ENCODE results near the gene GLI1. TPM values are rescaled to one million over a fixed set of nuclear protein-coding genes. Genes with fewer than 3 reads are reported as not detected.

Gene GLI1
- total RNA-seq, 2 donors from 2014 or later, result 3.4 to 6.4 TPM

DNA sequence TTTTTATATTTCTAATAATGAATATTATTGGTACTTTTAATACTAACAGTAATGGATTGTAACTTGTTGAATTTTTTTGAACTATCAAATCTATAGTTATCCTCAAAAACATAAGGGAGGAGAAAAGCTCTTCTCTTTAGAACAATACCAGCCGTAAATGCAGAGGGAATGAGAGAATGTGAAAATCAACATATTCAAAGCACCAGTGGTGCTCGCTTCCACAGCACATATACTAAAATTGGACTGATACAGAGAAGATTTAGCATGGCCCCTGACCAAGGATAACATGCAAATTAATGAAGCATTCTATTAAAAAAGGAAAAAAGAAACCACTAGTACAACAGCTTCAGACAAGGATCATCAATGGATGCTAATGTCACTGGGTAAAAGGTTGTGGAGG lies 44.5 kb upstream of the GLI1 start:
- 83 to 94% methylated on average over 1 to 2 of the region's 2 CpGs for WGBS, 2 experiments (ENCODE audit: insufficient coverage in 1 of 2, insufficient read length in 1 of 2)
- no peaks in the 10 kb centered on the region for H3K36me3 Mint-ChIP-seq (ENCODE audit: low read depth)
- H3K27ac Mint-ChIP-seq, result no peak overlapping the region
- H3K4me1 ChIP-seq (ENCODE audit: control insufficient read depth, insufficient read depth, low read length), result no peaks in the 10 kb centered on the region
- no peaks in the 10 kb centered on the region for H3K27me3 ChIP-seq (ENCODE audit: control insufficient read depth, insufficient read depth, low read length, poor library complexity, severe bottlenecking)
- H3K36me3 ChIP-seq (ENCODE audit: control insufficient read depth, insufficient read depth, low read length), result peaks cover 6% of the 10 kb centered on the region
- H3K9me3 Mint-ChIP-seq, result no peaks in the 10 kb centered on the region
- H3K9me3 ChIP-seq (ENCODE audit: control insufficient read depth, low read length), result no peaks in the 10 kb centered on the region
- no peak for DNase-seq
- H3K4me1 Mint-ChIP-seq, result peaks cover 5% of the 10 kb centered on the region
- no peak overlapping the region for H3K9ac ChIP-seq (ENCODE audit: extremely low read depth, low read length, poor library complexity, severe bottlenecking)
- no peak overlapping the region for H3K4me3 Mint-ChIP-seq
- H3K4me3 ChIP-seq (ENCODE audit: low read length), result no peak overlapping the region
- no peaks in the 10 kb centered on the region for H3K27me3 Mint-ChIP-seq (ENCODE audit: insufficient read depth)
- no peak overlapping the region for H3K27ac ChIP-seq (ENCODE audit: low read depth, low read length)
- TF ChIP-seq, protein P1, sequence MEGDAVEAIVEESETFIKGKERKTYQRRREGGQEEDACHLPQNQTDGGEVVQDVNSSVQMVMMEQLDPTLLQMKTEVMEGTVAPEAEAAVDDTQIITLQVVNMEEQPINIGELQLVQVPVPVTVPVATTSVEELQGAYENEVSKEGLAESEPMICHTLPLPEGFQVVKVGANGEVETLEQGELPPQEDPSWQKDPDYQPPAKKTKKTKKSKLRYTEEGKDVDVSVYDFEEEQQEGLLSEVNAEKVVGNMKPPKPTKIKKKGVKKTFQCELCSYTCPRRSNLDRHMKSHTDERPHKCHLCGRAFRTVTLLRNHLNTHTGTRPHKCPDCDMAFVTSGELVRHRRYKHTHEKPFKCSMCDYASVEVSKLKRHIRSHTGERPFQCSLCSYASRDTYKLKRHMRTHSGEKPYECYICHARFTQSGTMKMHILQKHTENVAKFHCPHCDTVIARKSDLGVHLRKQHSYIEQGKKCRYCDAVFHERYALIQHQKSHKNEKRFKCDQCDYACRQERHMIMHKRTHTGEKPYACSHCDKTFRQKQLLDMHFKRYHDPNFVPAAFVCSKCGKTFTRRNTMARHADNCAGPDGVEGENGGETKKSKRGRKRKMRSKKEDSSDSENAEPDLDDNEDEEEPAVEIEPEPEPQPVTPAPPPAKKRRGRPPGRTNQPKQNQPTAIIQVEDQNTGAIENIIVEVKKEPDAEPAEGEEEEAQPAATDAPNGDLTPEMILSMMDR (conservative IDR thresholded peaks at IDR 0.05), result no peak

- Histone ChIP-seq H3K36me3 (ENCODE audit: control insufficient read depth, insufficient read depth, low read length) (peaks cover 6% of the 10 kb centered on the region), H3K27me3 (ENCODE audit: control insufficient read depth, insufficient read depth, low read length, poor library complexity, severe bottlenecking) (no peaks in the 10 kb centered on the region), H3K4me1 (ENCODE audit: control insufficient read depth, insufficient read depth, low read length) (no peaks in the 10 kb centered on the region), H3K9ac (ENCODE audit: extremely low read depth, low read length, poor library complexity, severe bottlenecking) (no peak overlapping the region), H3K27ac (ENCODE audit: low read depth, low read length) (peak overlapping the region; percentile 44), H3K9me3 (ENCODE audit: control insufficient read depth, low read length) (no peaks in the 10 kb centered on the region), H3K4me3 (ENCODE audit: low read length) (no peak overlapping the region)
- Mint-ChIP-seq H3K4me3 (no peak overlapping the region), H3K4me1 (peaks cover 5% of the 10 kb centered on the region), H3K9me3 (no peaks in the 10 kb centered on the region), H3K36me3 (ENCODE audit: low read depth) (no peaks in the 10 kb centered on the region), H3K27ac (no peak overlapping the region), H3K27me3 (ENCODE audit: insufficient read depth) (no peaks in the 10 kb centered on the region)
- DNase-seq, result no peak
- 92 to 96% methylated on average over 7 of the region's 8 CpGs for WGBS, 2 experiments (ENCODE audit: insufficient coverage in 1 of 2, insufficient read length in 1 of 2)
- TF ChIP-seq, protein P1 (conservative IDR thresholded peaks at IDR 0.05), result no peak
These were observed 43.3 kb upstream of the GLI1 start for GRCh38 chr12:57416039-57416996.

- 97 to 100% methylated on average over 3 to 9 of the region's 9 CpGs for WGBS, 2 experiments (ENCODE audit: insufficient coverage in 1 of 2, insufficient read length in 1 of 2)
- no peak overlapping the region for H3K4me3 Mint-ChIP-seq
- H3K4me1 Mint-ChIP-seq, result peaks cover 5% of the 10 kb centered on the region
- H3K27ac ChIP-seq (ENCODE audit: low read depth, low read length), result no peak overlapping the region
- H3K4me1 ChIP-seq (ENCODE audit: control insufficient read depth, insufficient read depth, low read length), result no peaks in the 10 kb centered on the region
- no peak overlapping the region for H3K9ac ChIP-seq (ENCODE audit: extremely low read depth, low read length, poor library complexity, severe bottlenecking)
- DNase-seq, result peak; percentile 32
- H3K36me3 ChIP-seq (ENCODE audit: control insufficient read depth, insufficient read depth, low read length), result peaks cover 6% of the 10 kb centered on the region
- no peaks in the 10 kb centered on the region for H3K27me3 Mint-ChIP-seq (ENCODE audit: insufficient read depth)
- H3K36me3 Mint-ChIP-seq (ENCODE audit: low read depth), result peaks cover 11% of the 10 kb centered on the region
- TF ChIP-seq, protein P1 (conservative IDR thresholded peaks at IDR 0.05), result no peak
- H3K9me3 ChIP-seq (ENCODE audit: control insufficient read depth, low read length), result no peaks in the 10 kb centered on the region
- H3K27me3 ChIP-seq (ENCODE audit: control insufficient read depth, insufficient read depth, low read length, poor library complexity, severe bottlenecking), result no peaks in the 10 kb centered on the region
- no peaks in the 10 kb centered on the region for H3K9me3 Mint-ChIP-seq
- H3K4me3 ChIP-seq (ENCODE audit: low read length), result no peak overlapping the region
- H3K27ac Mint-ChIP-seq, result no peak overlapping the region
These were observed 41.3 kb upstream of the GLI1 start for GRCh38 chr12:57418255-57418654.

Data from endodermal cell (in vitro differentiated cells).